Liver (tissue), 9 donors: Measurements from ENCODE around the gene PRELID2. TPM values are rescaled to one million over a fixed set of nuclear protein-coding genes. Genes with fewer than 3 reads are reported as not detected.

ENCODE experiments used
- DNase-seq: peaks from one replicate; pipeline ENCODE4 v3.0.0-alpha.2; 2017; ENCODE audit warnings: low spot score
- H3K27ac ChIP-seq, 2 donors: one replicate each; pipeline ENCODE4 v1.7.0; 2013; ENCODE audit warnings: inconsistent platforms in 2 of 2, low read length in 2 of 2, control low read depth in 1 of 2, low read depth in 1 of 2, mild to moderate bottlenecking in 1 of 2
- H3K27me3 ChIP-seq, 4 donors: one replicate each; pipeline versions ENCODE4 v1.6.1 to v1.7.0; 2013; ENCODE audit warnings: low read length in 3 of 4, inconsistent platforms in 1 of 4, mild to moderate bottlenecking in 1 of 4, moderate library complexity in 1 of 4; ENCODE audit not compliant: control insufficient read depth in 4 of 4, insufficient read depth in 4 of 4
- H3K36me3 ChIP-seq, 4 donors: one replicate each; pipeline versions ENCODE4 v1.6.1 to v1.7.0; 2013; ENCODE audit warnings: low read length in 3 of 4, mild to moderate bottlenecking in 3 of 4, low read depth in 1 of 4, moderate library complexity in 1 of 4; ENCODE audit not compliant: control insufficient read depth in 4 of 4, insufficient read depth in 3 of 4
- H3K4me1 ChIP-seq, 4 donors: one replicate each; pipeline versions ENCODE4 v1.6.1 to v1.7.0; 2013; ENCODE audit warnings: low read length in 3 of 4, mild to moderate bottlenecking in 3 of 4, moderate library complexity in 1 of 4; ENCODE audit not compliant: control insufficient read depth in 4 of 4, insufficient read depth in 4 of 4
- H3K4me3 ChIP-seq, 3 donors: one replicate each; pipeline versions ENCODE4 v1.6.1 to v1.7.0; 2013; ENCODE audit warnings: low read length in 3 of 3, control low read depth in 1 of 3, low read depth in 1 of 3, mild to moderate bottlenecking in 1 of 3
- H3K9ac ChIP-seq, 2 donors: one replicate each; pipeline ENCODE4 v1.7.0; 2013; ENCODE audit warnings: low read length in 2 of 2, mild to moderate bottlenecking in 2 of 2, moderate library complexity in 2 of 2, control low read depth in 1 of 2, low read depth in 1 of 2
- H3K9me3 ChIP-seq, 4 donors: one replicate each; pipeline versions ENCODE4 v1.6.1 to v1.7.0; 2013; ENCODE audit warnings: low read length in 3 of 4; ENCODE audit not compliant: control insufficient read depth in 4 of 4
- EGR1 ChIP-seq, 2 donors: IDR thresholded peaks; 2 replicates each; pipeline ENCODE4 v1.6.1; 2016 to 2018; ENCODE audit warnings: antibody characterized with exemption in 2 of 2, low read depth in 2 of 2
- FOXA1 ChIP-seq: IDR thresholded peaks from 2 replicates; pipeline ENCODE4 v1.6.1; 2016; ENCODE audit warnings: antibody characterized with exemption
- FOXA2 ChIP-seq: IDR thresholded peaks from 2 replicates; pipeline ENCODE4 v1.6.1; 2016; ENCODE audit warnings: antibody characterized with exemption
- HNF4A ChIP-seq, 2 donors: conservative IDR thresholded peaks; 2 replicates each; pipeline ENCODE4 v1.6.1; 2016; ENCODE audit warnings: antibody characterized with exemption in 2 of 2, mild to moderate bottlenecking in 2 of 2
- HNF4G ChIP-seq: IDR thresholded peaks from 2 replicates; pipeline ENCODE4 v1.6.1; 2016; ENCODE audit warnings: antibody characterized with exemption
- NR2F2 ChIP-seq: IDR thresholded peaks from 2 replicates; pipeline ENCODE4 v1.6.1; 2016; ENCODE audit warnings: antibody characterized with exemption
- RAD21 ChIP-seq, 2 donors: IDR thresholded peaks; 2 replicates each; pipeline ENCODE4 v1.6.1; 2016; ENCODE audit warnings: antibody characterized with exemption in 2 of 2, mild to moderate bottlenecking in 2 of 2
- SP1 ChIP-seq: IDR thresholded peaks from 2 replicates; pipeline ENCODE4 v1.6.1; 2018; ENCODE audit warnings: antibody characterized with exemption, mild to moderate bottlenecking
- TAF1 ChIP-seq: conservative IDR thresholded peaks from 2 replicates; pipeline ENCODE4 v1.6.1; 2016; ENCODE audit warnings: antibody characterized with exemption, mild to moderate bottlenecking
- YY1 ChIP-seq: IDR thresholded peaks from 2 replicates; pipeline ENCODE4 v1.6.1; 2016; ENCODE audit warnings: antibody characterized with exemption, mild to moderate bottlenecking
- WGBS: extraction: QIAGEN DNeasy Blood & Tissue Kit; methylation state at CpG from one replicate; pipeline ENCODE4 v1.1.7; 2013; 5-methylcytosine and 5-hydroxymethylcytosine counted together
- polyA plus RNA-seq, 2 donors: library from polyadenylated mRNA; stranded (reverse) in 1 of 2; unstranded in 1 of 2; fragments of 200-250 nt in 1 of 2; fragments of >200 nt in 1 of 2; fragmentation: Nextera tagmentation in 1 of 2; extraction: Ambion mirVana in 1 of 2; gene quantifications; one replicate each; pipeline versions ENCODE4 v1.2.1 to v1.2.3, GENCODE V29; 2013 to 2015
- total RNA-seq, 2 donors: library from RNA; depleted of rRNA; stranded (reverse); fragments of >200 nt; gene quantifications; one replicate each; pipeline ENCODE4 v1.2.3, GENCODE V29; 2014
- TF ChIP-seq, protein P1 (sequence below): IDR thresholded peaks from 2 replicates; pipeline ENCODE4 v1.6.1; 2016; ENCODE audit warnings: antibody characterized with exemption
- TF ChIP-seq, protein P2 (sequence below): IDR thresholded peaks from 2 replicates; pipeline ENCODE4 v1.6.1; 2016; ENCODE audit warnings: antibody characterized with exemption, mild to moderate bottlenecking
- TF ChIP-seq, protein P3 (sequence below): IDR thresholded peaks from 2 replicates; pipeline ENCODE4 v1.6.1; 2016; ENCODE audit warnings: antibody characterized with exemption
- TF ChIP-seq, protein P4 (sequence below): fragments of 150-350 bp; IDR thresholded peaks from 2 replicates; pipeline ENCODE4 v1.5.1; 2017; ENCODE audit warnings: improper control_type of control experiment, low read depth, low read length; ENCODE audit not compliant: missing input control
- TF ChIP-seq, protein P5 (sequence below): IDR thresholded peaks from 2 replicates; pipeline ENCODE4 v1.6.1; 2016; ENCODE audit warnings: antibody characterized with exemption
- donor health status: healthy.
- donor health status: healthy.
- donor health status: healthy.
- donor health status: healthy.
- donor health status: healthy.

The PRELID2 gene
- total and polyA plus RNA-seq, 4 donors, result 1.1 to 24.9 (median 4.5) TPM

DNA sequence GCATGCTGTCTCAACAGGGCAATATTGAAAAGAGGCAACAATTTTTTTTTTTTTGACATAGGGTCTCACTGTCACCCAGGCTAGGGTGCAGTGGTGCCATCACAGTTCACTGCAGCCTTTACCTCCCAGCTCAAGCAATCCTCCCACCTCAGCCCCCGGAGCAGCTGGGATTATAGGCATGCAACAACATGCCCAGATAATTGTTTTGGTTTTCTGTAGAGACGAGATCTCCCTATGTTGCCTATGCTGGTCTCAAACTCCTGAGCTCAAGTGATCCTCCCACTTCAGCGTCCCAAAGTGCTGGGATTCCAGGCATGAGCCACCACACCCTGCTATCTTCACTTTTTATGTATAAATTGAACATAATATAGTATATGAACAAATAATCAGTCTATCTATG, 47.6 kb downstream of the PRELID2 start:
- no peak for TF ChIP-seq SP1
- no peak for TF ChIP-seq EGR1 (IDR thresholded peaks at IDR 0.05; ENCODE audit: low read depth in 2 of 2)
- TF ChIP-seq, protein P1, sequence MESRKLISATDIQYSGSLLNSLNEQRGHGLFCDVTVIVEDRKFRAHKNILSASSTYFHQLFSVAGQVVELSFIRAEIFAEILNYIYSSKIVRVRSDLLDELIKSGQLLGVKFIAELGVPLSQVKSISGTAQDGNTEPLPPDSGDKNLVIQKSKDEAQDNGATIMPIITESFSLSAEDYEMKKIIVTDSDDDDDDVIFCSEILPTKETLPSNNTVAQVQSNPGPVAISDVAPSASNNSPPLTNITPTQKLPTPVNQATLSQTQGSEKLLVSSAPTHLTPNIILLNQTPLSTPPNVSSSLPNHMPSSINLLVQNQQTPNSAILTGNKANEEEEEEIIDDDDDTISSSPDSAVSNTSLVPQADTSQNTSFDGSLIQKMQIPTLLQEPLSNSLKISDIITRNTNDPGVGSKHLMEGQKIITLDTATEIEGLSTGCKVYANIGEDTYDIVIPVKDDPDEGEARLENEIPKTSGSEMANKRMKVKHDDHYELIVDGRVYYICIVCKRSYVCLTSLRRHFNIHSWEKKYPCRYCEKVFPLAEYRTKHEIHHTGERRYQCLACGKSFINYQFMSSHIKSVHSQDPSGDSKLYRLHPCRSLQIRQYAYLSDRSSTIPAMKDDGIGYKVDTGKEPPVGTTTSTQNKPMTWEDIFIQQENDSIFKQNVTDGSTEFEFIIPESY, result no peak
- no peak for TF ChIP-seq NR2F2
- TF ChIP-seq FOXA2, result no peak
- no peak for TF ChIP-seq YY1
- TF ChIP-seq RAD21 (IDR thresholded peaks at IDR 0.05), result no peak
- no peak for TF ChIP-seq HNF4G
- TF ChIP-seq FOXA1, result no peak
- TF ChIP-seq HNF4A (conservative IDR thresholded peaks at IDR 0.05), result no peak
- TF ChIP-seq, protein P2, sequence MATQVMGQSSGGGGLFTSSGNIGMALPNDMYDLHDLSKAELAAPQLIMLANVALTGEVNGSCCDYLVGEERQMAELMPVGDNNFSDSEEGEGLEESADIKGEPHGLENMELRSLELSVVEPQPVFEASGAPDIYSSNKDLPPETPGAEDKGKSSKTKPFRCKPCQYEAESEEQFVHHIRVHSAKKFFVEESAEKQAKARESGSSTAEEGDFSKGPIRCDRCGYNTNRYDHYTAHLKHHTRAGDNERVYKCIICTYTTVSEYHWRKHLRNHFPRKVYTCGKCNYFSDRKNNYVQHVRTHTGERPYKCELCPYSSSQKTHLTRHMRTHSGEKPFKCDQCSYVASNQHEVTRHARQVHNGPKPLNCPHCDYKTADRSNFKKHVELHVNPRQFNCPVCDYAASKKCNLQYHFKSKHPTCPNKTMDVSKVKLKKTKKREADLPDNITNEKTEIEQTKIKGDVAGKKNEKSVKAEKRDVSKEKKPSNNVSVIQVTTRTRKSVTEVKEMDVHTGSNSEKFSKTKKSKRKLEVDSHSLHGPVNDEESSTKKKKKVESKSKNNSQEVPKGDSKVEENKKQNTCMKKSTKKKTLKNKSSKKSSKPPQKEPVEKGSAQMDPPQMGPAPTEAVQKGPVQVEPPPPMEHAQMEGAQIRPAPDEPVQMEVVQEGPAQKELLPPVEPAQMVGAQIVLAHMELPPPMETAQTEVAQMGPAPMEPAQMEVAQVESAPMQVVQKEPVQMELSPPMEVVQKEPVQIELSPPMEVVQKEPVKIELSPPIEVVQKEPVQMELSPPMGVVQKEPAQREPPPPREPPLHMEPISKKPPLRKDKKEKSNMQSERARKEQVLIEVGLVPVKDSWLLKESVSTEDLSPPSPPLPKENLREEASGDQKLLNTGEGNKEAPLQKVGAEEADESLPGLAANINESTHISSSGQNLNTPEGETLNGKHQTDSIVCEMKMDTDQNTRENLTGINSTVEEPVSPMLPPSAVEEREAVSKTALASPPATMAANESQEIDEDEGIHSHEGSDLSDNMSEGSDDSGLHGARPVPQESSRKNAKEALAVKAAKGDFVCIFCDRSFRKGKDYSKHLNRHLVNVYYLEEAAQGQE, result no peak
- no peak for TF ChIP-seq TAF1
- TF ChIP-seq, protein P3, sequence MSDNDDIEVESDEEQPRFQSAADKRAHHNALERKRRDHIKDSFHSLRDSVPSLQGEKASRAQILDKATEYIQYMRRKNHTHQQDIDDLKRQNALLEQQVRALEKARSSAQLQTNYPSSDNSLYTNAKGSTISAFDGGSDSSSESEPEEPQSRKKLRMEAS, result no peak
- TF ChIP-seq, protein P4, sequence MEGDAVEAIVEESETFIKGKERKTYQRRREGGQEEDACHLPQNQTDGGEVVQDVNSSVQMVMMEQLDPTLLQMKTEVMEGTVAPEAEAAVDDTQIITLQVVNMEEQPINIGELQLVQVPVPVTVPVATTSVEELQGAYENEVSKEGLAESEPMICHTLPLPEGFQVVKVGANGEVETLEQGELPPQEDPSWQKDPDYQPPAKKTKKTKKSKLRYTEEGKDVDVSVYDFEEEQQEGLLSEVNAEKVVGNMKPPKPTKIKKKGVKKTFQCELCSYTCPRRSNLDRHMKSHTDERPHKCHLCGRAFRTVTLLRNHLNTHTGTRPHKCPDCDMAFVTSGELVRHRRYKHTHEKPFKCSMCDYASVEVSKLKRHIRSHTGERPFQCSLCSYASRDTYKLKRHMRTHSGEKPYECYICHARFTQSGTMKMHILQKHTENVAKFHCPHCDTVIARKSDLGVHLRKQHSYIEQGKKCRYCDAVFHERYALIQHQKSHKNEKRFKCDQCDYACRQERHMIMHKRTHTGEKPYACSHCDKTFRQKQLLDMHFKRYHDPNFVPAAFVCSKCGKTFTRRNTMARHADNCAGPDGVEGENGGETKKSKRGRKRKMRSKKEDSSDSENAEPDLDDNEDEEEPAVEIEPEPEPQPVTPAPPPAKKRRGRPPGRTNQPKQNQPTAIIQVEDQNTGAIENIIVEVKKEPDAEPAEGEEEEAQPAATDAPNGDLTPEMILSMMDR, result no peak
- no peak overlapping the region for H3K27ac ChIP-seq
- H3K36me3 ChIP-seq, result no peaks in the 10 kb centered on the region
- 94% methylated on average over 3 of the region's 3 CpGs for WGBS
- no peaks in the 10 kb centered on the region for H3K4me1 ChIP-seq
- no peaks in the 10 kb centered on the region for H3K27me3 ChIP-seq
- DNase-seq, result no peak
- no peak overlapping the region for H3K9ac ChIP-seq
- no peaks in the 10 kb centered on the region for H3K9me3 ChIP-seq
- H3K4me3 ChIP-seq, result no peak overlapping the region

DNA sequence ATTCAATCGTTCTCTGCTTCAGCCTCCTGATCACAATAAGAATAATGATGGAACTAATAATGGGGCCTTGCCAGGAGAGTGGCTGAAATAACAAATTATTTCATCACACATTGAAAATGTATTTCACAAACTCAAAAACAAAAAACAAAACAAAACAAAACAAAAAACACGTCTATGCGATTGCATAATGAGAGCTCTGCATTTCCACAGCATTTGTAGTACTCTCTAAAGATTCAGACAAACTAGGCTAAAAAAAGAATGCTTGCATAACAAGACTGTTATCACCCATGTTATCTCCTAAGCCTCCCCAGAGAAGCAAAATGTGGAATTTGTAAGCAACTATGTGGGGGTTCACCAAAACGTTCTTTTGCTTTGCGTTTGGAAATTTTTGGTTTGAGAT, 48.1 kb downstream of the PRELID2 start:
- Histone ChIP-seq H3K4me1 (no peaks in the 10 kb centered on the region), H3K36me3 (no peaks in the 10 kb centered on the region), H3K9ac (no peak overlapping the region), H3K9me3 (no peaks in the 10 kb centered on the region), H3K27ac (no peak overlapping the region), H3K4me3 (no peak overlapping the region), H3K27me3 (no peaks in the 10 kb centered on the region)
- no peak for DNase-seq
- TF ChIP-seq, protein P5, sequence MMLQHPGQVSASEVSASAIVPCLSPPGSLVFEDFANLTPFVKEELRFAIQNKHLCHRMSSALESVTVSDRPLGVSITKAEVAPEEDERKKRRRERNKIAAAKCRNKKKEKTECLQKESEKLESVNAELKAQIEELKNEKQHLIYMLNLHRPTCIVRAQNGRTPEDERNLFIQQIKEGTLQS, result no peak
- WGBS, result 73% methylated on average over 5 of the region's 5 CpGs
